Measurements from ENCODE around the gene HBB. TPM values are rescaled to one million over a fixed set of nuclear protein-coding genes. Genes with fewer than 3 reads are reported as not detected.

The HBB gene
- total RNA-seq, 1 experiment from 2014 or later, result not detected

DNA sequence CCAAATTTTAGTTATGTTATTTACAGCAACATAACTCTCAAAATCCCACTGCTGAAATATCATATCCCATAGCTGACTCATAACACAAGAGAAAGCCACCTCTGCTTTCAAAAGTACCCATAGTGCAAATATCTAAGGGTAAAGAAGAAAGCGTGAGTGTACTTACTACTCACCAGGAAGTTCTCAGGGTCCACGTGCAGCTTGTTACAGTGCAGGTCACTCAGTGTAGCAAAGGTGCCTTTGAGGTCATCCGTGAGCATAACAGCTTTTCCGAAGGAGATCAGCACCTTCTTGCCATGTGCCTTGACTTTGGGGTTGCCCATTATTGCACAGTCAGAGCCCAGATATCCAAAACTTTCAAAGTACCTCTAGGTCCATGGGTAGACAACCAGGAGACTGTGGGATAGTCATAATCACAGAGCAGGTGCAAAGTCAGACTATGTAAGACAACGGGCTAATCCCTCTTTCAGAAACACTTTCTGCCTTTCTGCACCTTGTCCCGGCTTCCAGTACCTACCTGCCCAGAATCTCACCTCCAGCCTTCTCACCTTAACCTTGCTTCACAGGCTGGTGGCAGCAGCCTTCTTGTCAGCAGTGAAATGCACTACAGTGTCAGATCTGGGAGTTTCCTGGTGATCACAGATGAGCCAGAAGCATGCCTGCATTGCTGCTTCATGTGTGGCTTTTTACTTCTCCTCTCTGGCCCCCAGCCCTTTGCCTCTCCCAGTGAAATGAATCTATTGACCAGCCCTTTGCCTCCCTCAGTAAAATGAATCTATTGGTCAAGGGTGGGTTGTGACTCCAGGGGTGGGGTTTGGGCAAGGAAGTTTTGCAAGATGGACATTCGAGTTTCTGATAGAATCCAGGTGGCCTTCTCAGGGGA is 16.3 kb upstream of the HBB start:
- CTCF ChIA-PET, result no interaction called here
- H3K4me3 ChIP-seq (ENCODE audit: low read depth, low read length), result no peak overlapping the region
- Mint-ChIP-seq H3K27me3 (ENCODE audit: insufficient read depth, unreplicated experiment) (peaks cover 24% of the 10 kb centered on the region), H3K36me3 (ENCODE audit: insufficient read depth, unreplicated experiment) (no peaks in the 10 kb centered on the region), H3K4me1 (ENCODE audit: low read depth, unreplicated experiment) (no peaks in the 10 kb centered on the region), H3K9me3 (ENCODE audit: unreplicated experiment) (no peaks in the 10 kb centered on the region), H3K27ac (ENCODE audit: unreplicated experiment) (no peak overlapping the region), H3K4me3 (ENCODE audit: unreplicated experiment) (no peak overlapping the region)
- no peaks in the 10 kb centered on the region for H3K36me3 ChIP-seq (ENCODE audit: control insufficient read depth, insufficient read depth, low read length)
- POLR2A ChIA-PET, result no interaction called here
- no peak for DNase-seq
- no TSS peak for BruUV-seq (replicated peaks)
- no peaks in the 10 kb centered on the region for H3K27me3 ChIP-seq (replicated peaks; ENCODE audit: control insufficient read depth, insufficient read depth, low read length)
- H3K4me1 ChIP-seq, result no peaks in the 10 kb centered on the region
- TF ChIP-seq, protein P1, sequence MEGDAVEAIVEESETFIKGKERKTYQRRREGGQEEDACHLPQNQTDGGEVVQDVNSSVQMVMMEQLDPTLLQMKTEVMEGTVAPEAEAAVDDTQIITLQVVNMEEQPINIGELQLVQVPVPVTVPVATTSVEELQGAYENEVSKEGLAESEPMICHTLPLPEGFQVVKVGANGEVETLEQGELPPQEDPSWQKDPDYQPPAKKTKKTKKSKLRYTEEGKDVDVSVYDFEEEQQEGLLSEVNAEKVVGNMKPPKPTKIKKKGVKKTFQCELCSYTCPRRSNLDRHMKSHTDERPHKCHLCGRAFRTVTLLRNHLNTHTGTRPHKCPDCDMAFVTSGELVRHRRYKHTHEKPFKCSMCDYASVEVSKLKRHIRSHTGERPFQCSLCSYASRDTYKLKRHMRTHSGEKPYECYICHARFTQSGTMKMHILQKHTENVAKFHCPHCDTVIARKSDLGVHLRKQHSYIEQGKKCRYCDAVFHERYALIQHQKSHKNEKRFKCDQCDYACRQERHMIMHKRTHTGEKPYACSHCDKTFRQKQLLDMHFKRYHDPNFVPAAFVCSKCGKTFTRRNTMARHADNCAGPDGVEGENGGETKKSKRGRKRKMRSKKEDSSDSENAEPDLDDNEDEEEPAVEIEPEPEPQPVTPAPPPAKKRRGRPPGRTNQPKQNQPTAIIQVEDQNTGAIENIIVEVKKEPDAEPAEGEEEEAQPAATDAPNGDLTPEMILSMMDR (IDR thresholded peaks at IDR 0.05; ENCODE audit: insufficient read depth in 1 of 2, low read depth in 1 of 2, low read length in 1 of 2, severe bottlenecking in 1 of 2, unreplicated experiment in 1 of 2), result no peak
- intact Hi-C loops (cut with micrococcal nuclease; ENCODE audit: unreplicated experiment), result no loop called here
- no peaks in the 10 kb centered on the region for H3K9me3 ChIP-seq

DNA sequence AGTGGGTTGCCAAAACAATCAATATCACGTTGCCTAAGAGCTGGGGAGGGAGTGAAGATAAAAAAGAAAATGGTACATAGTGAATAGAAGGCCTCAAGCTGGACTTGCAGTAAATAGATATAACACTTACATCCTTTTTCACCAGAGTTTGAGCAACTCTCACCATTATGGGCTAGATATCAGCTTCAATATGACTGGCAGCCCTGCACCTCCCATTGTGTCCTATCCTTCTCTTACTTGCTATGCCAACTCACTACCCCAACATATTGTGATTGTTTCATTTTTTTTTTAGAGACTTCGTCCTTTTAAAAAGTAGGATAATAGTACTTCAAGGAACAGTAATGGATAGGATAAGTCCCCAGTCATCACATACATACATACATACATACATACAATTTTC is 15.3 kb upstream of the HBB start:
- peaks cover 17% of the 10 kb centered on the region for H3K27me3 Mint-ChIP-seq (ENCODE audit: insufficient read depth, unreplicated experiment)
- no peak overlapping the region for H3K4me3 Mint-ChIP-seq (ENCODE audit: unreplicated experiment)
- DNase-seq, result no peak
- H3K9me3 ChIP-seq, result no peaks in the 10 kb centered on the region
- no peaks in the 10 kb centered on the region for H3K36me3 Mint-ChIP-seq (ENCODE audit: insufficient read depth, unreplicated experiment)
- H3K27ac Mint-ChIP-seq (ENCODE audit: unreplicated experiment), result no peak overlapping the region
- TF ChIP-seq, protein P1 (IDR thresholded peaks at IDR 0.05; ENCODE audit: insufficient read depth in 1 of 2, low read depth in 1 of 2, low read length in 1 of 2, severe bottlenecking in 1 of 2, unreplicated experiment in 1 of 2), result no peak
- ChIA-PET POLR2A (no interaction called here), CTCF (no interaction called here)
- BruUV-seq (replicated peaks), result no TSS peak
- no peaks in the 10 kb centered on the region for H3K36me3 ChIP-seq (ENCODE audit: control insufficient read depth, insufficient read depth, low read length)
- no peaks in the 10 kb centered on the region for H3K9me3 Mint-ChIP-seq (ENCODE audit: unreplicated experiment)
- no peaks in the 10 kb centered on the region for H3K4me1 ChIP-seq
- H3K27me3 ChIP-seq (replicated peaks; ENCODE audit: control insufficient read depth, insufficient read depth, low read length), result no peaks in the 10 kb centered on the region
- no peaks in the 10 kb centered on the region for H3K4me1 Mint-ChIP-seq (ENCODE audit: low read depth, unreplicated experiment)
- H3K4me3 ChIP-seq (ENCODE audit: low read depth, low read length), result no peak overlapping the region
- intact Hi-C loops (cut with micrococcal nuclease; ENCODE audit: unreplicated experiment), result no loop called here

DNA sequence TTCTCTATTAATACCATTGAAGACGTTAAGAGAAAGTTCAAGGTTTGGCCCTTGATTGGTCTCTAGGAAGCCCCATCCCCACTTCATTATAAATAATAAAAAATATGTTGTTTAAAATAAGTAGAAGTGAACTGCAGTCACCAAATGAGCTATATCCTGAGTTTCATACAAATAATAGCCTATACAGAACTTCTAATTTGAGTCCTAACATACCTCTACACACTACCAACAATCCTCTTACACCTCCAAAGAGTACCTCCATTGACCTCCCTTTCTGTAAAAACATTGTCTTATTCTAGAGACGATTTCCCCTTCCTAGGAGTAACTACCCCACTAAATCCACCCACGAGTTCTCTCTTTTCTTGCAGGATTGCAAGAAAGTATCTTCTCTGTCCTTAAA is 14.6 kb upstream of the HBB start:
- Mint-ChIP-seq H3K4me3 (ENCODE audit: unreplicated experiment) (no peak overlapping the region), H3K27ac (ENCODE audit: unreplicated experiment) (no peak overlapping the region), H3K9me3 (ENCODE audit: unreplicated experiment) (no peaks in the 10 kb centered on the region), H3K27me3 (ENCODE audit: insufficient read depth, unreplicated experiment) (peaks cover 13% of the 10 kb centered on the region), H3K4me1 (ENCODE audit: low read depth, unreplicated experiment) (no peaks in the 10 kb centered on the region), H3K36me3 (ENCODE audit: insufficient read depth, unreplicated experiment) (no peaks in the 10 kb centered on the region)
- intact Hi-C loops (cut with micrococcal nuclease; ENCODE audit: unreplicated experiment), result no loop called here
- no peaks in the 10 kb centered on the region for H3K27me3 ChIP-seq (replicated peaks; ENCODE audit: control insufficient read depth, insufficient read depth, low read length)
- no peak for DNase-seq
- no peaks in the 10 kb centered on the region for H3K36me3 ChIP-seq (ENCODE audit: control insufficient read depth, insufficient read depth, low read length)
- TF ChIP-seq, protein P1 (IDR thresholded peaks at IDR 0.05; ENCODE audit: insufficient read depth in 1 of 2, low read depth in 1 of 2, low read length in 1 of 2, severe bottlenecking in 1 of 2, unreplicated experiment in 1 of 2), result no peak
- no TSS peak for BruUV-seq (replicated peaks)
- no peaks in the 10 kb centered on the region for H3K9me3 ChIP-seq
- no peak overlapping the region for H3K4me3 ChIP-seq (ENCODE audit: low read depth, low read length)
- ChIA-PET POLR2A (no interaction called here), CTCF (no interaction called here)
- H3K4me1 ChIP-seq, result no peaks in the 10 kb centered on the region

Measured in Caco-2 (cell line).